ENCODE data around the gene AREG.
"Not testable (repeated sequence)": the region's sequence is repeated elsewhere in the genome, so short reads cannot be mapped to it uniquely, and the experiment has no call there.

Gene AREG, protein sequence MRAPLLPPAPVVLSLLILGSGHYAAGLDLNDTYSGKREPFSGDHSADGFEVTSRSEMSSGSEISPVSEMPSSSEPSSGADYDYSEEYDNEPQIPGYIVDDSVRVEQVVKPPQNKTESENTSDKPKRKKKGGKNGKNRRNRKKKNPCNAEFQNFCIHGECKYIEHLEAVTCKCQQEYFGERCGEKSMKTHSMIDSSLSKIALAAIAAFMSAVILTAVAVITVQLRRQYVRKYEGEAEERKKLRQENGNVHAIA

DNA sequence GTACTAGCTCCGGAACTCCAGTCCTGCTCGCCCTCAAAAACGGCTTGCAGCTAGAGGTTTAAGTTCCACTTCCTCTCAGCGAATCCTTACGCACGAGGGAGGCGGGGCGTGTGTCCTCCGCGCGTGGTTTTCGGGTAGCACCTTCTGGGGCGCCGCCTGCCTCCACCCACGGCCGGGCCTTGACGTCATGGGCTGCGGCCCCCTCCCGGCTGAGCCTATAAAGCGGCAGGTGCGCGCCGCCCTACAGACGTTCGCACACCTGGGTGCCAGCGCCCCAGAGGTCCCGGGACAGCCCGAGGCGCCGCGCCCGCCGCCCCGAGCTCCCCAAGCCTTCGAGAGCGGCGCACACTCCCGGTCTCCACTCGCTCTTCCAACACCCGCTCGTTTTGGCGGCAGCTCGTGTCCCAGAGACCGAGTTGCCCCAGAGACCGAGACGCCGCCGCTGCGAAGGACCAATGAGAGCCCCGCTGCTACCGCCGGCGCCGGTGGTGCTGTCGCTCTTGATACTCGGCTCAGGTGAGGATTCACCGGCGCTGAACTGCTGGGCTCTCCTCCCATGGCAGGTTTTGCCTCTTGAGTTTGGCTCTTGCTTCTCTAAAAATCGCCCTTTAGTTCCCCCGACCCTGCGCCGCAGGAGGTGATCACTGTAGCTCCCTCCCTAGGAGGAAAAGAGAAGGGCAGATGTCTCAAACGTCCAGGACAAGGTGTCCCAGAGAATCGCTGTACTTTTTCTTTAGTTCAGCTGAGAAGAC is at the start of gene AREG:
AREG (plus strand) TSS at position 246 of the 752 bp plus-strand sequence; CDS start at position 456, 210 bp downstream.
- peak; percentile 69 for DNase-seq

DNA sequence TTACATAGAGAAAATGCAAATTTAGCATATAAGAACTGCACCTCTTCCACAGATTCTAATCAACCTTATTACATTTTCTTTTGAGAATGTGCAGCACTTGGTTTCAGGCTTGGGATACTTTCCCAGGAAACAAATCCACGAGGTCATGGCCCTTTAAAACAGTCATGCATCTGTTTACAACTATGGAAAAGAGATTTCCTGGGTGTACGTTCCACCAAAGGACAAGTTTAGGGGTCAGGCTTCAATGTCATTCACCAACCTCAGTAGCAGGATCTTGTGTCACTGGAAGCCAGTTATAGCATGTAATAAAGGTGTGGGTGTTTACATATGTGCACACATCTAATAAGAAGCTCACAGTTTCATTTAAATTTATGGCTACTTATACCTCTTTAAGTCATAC is 49.3 kb upstream of the AREG start:
- no peak for DNase-seq

DNA sequence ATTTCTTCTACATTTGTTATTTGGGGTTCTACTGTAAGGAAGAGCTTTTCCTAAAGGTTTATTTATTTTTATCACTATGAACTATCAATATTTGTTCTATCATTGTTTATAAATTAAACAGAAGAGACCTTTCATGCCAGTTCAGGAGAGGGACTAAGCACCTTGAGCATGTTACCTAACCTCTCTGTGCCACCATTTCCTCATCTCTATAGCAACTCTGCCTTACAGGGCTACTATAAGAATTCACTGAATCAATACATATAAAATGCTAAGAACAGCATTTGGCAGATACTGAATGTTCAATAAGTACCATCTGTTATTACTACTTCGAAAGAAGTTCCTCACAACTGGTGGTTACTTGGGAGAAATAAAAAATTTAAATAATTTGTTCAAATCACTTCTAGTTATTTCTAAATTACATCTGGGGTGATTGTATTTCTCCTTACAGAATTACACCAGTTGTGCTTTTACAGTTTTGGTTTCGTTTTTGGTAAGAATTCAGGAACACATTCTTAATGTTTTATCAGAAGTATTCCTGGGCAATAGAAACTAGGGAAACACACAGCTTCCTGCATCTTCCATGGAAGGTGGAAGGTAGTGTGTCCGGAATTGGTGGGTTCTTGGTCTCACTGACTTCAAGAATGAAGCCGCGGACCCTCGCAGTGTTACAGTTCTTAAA is 47.0 kb upstream of the AREG start:
- no peak for DNase-seq

DNA sequence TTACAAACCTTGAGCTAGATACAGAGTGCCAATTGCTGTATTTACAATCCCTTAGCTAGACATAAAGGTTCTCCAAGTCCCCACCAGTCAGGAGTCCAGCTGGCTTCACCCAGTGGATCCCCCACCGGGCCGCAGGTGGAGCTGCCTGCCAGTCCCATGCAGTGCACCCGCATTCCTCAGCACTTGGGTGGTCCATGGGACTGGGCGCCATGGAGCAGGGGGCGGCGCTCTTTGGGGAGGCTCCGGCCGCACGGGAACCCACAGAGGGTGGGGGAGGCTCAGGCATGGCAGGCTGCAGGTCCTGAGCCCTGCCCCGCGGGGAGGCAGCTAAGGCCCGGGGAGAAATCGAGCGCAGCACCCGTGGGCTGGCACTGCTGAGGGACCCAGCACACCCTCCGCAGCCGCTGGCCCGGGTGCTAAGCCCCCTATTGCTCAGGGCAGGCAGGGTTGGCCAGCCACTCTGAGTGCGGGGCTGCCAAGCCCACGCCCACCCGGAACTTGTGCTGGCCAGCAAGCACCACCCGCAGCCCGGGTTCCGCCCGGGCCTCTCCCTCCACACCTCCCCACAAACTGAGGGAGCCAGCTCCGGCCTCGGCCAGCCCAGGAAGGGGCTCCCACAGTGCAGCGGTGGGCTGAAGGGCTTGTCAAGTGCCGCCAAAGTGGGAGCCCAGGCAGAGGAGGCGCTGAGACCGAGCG is 45.9 kb upstream of the AREG start:
- DNase-seq: not testable (repeated sequence)

DNA sequence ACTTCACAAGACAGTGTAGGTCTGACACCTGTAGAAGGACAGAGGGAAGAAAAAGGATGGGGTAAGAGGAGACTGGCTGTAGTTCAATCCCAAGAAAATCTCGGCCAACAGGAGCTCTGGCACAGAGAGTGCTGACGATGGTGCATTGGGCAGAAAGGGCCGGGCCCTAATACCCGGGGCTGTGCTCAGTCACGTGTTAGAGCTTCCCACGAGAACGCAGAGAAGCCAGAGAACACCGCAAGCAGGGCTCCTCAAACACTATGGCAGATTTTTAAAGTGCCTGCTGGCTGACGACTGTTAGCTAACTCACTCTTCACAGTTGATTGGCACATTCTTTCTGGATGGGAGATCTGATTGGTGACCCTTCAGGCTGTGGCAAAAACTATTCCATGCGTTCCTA is 44.5 kb upstream of the AREG start:
- DNase-seq: no peak

DNA sequence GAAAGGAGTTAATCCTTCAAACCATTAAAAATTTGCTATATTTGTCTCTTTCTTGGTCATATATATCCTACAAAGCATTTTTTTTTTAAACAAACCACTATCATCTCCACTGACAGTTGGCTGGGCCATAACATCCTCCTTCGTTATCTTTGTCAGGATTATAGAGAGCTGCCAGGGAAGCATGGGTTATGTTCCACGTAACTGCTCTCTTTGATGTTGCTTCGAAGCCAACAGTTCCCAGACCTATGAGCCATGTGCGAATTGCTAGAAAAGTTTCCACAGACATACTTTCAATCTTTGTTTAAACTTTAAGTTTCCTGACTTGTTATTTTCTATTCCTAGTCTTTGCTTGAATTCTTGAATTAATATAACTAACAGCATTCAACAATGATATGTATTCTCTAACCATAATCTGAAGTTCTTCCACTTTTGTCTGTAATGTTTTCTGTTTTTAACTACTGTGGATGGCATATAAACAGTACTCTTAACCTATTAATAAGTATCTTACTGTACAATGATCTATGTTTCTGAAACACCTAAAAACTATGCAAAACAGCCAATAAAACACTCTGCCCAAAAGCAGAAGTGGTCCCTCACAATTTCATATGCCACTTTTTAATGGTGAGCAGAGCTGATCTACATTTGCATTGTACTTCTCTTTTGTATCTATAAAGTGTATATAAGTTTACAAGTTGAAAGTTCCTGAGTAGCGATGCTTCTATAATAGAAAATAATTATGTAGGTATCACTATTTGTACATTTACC is 42.1 kb upstream of the AREG start:
- DNase-seq: no peak

DNA sequence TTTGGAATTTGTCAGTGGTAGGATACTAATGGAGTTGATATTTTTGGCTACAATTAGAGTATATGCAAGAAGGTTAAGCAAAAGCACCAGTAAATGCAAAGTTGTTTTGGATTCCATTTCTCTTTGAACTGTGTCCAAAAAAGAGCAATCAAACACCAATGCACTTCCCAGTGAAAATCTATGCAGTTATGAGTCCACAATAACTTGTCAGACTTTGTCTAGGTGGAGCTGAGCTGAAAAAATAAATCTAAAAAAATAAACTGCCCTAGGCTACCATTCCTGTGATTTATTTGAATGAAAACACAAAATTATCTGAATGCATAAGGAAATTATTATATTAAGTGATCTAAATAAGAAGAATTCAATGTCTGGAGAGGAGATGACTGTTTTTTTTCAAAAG is 37.0 kb upstream of the AREG start:
- DNase-seq: no peak

DNA sequence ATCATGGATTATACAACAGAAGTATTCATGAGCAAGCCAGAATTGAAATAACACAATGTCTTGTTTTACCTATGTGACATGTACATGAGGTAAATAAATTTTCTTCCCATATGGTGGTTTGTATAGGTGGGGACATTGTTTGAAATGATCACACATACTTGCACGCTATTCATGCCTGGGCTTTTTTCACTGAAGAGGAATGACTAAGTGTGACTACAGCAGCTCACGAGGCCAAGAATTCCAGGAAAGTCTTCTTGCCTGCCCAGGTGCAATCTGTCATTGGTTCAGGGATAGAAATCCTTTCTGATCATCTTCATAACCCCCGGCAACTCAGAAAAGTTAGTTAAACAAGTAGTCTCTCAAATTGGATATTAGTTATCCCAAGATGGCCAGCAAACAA is 36.3 kb upstream of the AREG start:
- DNase-seq: no peak

DNA sequence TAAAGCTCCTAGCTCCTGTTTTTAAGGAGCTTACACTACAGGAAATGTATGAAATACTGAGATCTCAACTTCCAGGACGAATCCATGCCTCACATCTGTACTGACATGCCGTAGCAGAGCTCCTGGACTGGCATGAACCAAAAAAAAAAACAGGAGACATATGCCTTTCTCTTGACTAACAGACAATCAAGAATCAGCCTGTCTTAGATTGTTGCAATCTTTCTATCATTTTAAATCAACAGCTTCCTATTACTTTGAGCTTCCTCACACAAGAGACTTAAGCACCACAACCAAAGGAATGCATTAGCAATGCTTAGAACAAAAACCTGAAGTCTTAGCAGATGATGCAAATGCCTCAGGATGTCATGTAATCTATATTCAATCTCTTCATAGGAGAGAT is 34.7 kb upstream of the AREG start:
- DNase-seq: no peak

DNA sequence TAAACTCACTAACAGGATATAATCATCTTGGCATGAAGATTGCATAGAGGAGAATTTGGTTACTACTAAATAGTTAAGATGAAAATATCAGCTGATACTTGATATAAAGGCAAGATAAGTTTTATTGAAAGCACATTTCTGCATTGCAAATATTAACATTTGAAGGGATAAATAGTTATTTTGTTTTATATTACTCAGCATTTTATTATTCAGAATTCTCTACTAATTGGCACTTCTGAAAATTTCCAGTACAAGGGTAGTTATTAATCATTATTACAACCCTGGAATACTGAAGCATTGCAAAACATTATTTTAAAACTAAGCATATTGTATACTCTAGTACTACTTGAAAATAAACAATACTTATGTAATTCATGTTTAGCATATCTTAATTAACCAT is 32.7 kb upstream of the AREG start:
- no peak for DNase-seq

DNA sequence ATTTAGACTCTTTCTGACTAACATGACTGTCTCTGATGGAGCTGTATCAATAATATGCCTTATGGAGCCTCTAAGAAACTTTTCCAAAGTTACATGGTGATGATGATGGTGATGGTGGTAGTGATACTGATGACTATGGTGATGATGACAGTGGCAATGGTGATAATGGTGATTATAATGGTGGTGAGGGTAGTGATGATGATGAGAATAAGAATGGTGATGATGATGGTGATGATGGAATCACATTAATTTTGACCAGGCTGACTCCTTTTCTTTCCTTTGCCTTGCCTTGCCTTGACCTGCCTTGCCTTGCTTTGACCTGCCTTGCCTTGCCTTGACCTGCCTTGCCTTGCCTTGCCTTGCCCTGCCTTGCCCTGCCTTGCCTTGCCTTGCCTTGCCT is 31.7 kb upstream of the AREG start:
- no peak for DNase-seq

DNA sequence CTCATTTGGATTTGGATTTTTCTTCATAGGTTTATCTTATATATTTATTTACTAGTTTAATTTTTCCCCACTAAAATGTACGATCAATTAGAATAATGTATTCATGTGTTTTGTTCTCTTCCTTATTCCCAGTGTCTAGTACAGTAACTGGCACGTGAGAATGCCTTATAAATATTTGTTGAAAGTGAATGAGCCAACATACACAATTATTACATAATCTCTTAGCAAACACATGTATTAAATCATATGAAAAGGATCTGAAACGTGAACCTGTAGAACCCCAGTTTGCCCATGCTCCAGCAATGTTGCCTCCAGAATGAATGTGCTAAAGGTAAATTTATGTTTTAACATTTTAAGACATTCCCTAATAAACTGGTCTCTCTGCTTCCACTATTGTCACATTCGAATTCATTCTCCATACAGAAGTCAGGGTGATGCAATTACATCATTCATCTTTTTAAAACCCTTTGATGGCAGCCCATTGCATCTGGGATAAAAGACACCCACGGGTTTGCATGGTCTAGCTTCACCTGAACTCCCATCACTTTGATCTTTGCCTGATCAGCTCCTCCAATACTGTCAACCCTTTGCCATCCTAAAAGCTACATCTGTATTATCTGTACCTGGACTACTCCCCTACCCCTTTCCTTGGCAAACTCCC is 30.7 kb upstream of the AREG start:
- no peak for DNase-seq

DNA sequence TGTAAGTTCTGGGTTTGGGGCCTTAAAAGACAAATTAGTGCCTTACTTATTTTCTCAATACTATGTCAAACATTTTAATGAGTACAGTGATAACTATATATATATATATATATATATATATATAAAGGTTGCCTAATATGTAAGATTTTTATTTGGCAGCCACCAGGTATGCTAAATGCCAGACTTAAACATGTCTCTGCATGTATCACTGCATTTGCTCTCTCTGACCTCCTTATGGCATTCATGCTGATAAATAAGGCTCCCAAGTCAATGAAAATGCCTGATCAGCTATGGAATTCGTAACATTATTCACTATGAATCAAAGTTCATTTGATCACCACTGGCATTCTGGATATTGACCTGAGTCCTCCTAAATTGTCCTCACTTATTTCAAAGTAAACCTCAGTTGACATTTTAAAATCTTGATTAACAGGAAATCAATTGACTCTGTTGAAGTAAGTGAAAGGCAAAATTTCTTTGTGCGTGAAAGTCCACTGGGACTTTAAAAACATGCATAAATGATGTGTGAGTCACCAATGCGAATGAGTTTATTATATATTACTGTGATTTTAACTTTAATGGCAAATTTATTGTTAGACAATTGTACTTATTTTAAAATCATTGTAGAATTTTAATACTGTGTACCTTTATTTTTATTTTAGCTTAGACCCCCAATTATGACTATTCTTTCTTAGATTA is 29.2 kb upstream of the AREG start:
- no peak for DNase-seq

DNA sequence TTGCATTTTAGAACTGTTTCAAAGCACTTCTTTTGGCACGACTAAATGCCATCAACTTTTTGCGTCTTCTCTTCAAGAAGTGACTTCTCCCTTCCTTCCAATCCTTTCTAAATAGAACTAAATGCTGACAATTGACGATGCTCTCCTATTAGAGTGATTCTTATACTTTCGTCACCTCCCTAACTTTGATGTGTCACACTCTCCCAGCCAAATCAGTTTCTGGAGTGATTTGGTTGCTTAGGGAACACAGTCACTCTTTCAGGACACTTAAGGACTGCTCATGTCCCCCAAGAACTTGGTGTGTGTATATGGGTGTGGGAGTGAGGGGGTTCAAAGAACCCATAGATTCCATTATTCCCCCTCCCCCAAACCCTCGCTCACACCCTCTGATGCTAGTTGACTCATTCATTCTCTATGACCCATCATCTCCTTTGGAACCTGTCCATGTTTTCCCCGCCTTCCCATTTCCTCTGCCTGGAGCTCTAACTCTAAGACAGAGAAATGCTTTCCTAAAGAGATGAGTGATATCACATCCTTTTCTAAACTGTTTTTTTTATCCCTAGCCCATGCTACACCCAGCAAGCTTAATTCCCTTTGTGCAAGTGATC is 26.8 kb upstream of the AREG start:
- DNase-seq: no peak

DNA sequence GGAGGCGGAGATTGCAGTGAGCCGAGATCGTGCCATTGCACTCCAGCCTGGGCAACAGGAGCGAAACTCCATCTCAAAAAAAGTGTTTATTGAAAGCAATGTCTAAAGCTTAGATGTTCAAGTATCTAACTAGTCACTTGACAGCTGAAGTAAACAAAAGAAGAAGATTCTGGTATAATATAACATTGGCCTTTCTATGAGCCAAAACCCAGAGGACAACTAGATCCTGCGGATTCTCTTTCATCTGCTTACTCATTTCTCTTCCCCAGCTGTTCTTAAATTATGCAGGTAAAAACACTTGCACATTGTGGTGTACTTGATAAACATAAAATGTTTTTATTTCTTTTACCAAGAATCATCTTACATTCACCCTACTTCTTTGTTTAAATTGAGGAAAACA is 24.1 kb upstream of the AREG start:
- no peak for DNase-seq

DNA sequence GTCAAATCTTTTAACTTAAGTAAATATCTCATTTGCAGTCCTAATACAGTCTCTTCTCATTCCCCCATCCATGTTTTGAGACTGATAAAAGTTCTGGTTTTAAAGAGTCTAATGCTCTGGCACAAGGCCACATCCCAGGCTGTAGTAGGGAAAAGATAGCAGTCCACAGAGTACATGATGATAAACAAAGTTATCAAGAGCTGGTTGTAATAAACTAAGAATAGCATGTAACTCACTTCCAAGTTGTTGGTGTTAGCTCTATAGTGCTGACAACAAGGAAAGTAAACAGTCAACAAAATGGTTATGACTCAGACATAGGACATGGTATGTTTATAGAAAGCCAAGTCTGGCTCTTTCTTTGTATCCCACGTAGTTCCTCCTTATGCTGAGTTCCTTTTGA is 21.8 kb upstream of the AREG start:
- no peak for DNase-seq

DNA sequence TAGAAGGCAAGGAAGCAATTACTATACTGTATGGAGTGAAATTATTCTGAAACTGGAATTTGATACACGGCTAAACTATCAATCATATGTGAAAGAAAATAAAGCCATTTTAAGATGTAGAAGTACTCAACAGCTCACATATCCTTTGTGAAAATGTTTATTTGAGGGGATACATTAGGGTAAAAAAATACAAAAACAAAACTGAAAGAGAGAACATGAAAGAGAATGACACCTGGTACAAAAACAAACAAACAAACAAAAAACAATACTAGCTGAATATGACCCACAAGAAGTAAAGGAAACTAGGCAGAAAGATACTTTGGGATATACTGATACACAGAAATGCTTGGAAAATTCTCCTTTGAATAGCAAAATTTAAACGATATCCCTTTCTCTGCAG is 20.8 kb upstream of the AREG start:
- no peak for DNase-seq

DNA sequence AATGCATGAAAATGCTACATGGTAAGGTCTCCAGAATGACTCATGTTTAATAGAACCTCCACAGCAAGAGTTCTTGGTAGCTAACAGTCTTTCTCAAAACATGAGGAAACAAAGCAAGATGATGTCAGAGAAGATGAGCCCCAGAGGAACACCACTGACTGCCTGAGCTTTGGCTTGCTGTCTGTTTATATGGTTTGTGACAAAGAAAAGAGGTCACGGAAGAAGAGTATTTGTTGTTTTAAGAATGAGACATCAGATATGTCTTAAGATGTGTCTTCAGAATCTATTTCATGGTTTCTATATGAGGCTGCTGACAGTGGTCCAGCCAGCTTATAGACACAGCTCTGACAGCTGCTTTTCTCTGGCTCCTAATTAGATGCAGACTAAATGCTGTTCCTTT is 18.8 kb upstream of the AREG start:
- DNase-seq: no peak

DNA sequence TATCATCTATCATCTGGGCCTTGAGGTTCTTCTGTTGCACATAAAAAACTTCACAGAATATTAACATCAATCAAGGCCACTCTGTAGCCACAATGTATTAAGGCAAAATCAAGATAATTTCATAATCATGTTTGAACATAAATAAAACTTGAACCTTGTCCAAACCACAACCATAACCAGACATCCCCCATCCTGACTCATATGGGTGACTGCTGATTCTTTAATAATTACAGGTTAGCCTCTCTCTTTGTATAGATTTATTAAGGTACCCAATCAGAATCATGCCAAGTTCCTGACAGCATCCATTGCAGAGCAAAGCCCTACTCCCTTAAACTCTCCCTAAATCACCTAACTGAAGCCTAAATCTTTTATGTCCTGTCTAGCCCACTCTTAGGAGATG is 16.7 kb upstream of the AREG start:
- no peak for DNase-seq

DNA sequence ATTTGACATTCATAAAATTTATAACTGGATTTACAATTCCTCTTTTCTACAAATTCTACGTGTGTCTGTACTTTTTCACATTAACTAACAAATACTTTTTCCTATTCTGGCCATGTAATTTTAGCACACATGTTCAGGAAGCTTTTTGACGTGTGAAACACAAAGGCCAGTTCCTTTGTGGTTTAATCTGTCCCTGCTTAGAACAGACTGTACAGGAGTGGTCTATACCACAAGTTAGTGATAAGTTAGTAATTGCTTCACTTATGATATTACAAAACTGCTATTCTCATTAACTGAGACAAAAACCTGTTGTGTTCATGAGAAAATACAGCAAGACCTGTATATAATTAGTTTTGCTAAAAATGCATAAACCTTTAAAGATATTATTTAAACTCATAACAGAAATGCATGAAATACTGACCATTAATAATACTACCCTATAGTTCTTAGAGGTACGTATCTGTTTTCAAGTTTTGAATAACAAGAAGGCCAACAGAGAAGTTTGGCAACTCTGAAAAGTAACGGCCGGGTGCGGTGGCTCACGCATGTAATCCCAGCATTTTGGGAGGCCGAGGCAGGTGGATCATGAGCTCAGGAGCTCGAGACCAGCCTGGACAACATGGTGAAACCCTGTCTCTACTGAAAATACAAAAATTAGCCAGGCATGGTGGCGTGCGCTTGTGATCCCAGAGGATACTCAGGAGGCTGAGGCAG is 13.7 kb upstream of the AREG start:
- no peak for DNase-seq

DNA sequence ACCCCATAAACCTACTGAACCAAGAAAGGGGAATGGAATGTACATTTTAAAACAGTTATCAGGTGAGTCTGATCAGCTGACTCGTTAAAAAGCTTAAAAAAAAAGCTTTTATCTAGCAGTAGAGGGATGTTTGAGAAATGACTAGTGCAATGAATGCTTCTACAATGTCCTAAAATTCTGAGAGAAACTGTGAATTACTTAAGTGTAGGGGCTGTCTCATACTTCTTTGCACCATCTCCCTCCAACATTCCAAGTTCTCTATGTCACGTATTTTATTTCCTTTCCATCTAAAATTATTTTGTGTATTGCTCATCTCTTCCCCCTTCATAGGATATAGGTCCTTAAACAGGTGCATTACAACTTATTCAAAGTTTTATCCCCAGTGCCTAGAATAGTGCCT is 11.9 kb upstream of the AREG start:
- DNase-seq: no peak

All from NK-92 treated with Interleukin-12 subunit alpha and Interleukin-12 subunit beta, amount 100 ng/mL, for 24 hours (cell line).